Activated CD4-positive, alpha-beta T cell treated with anti-CD3 and anti-CD28 coated beads, Interleukin-2, amount 10 ng/mL, durations not matched to agents 24 days and 14 days (primary cell): Measurements from ENCODE around the gene ZNF862. TPM values are rescaled to one million over a fixed set of nuclear protein-coding genes. Genes with fewer than 3 reads are reported as not detected.

Experiments
- DNase-seq: peaks from one replicate; pipeline ENCODE4 v3.0.0; 2022
- H3K27ac Mint-ChIP-seq: one replicate; pipeline ENCODE4 v1.8.0; 2022; ENCODE audit warnings: mild to moderate bottlenecking, mixed read lengths
- H3K27me3 Mint-ChIP-seq: one replicate; pipeline ENCODE4 v1.8.0; 2022; ENCODE audit warnings: mixed read lengths
- H3K36me3 Mint-ChIP-seq: one replicate; pipeline ENCODE4 v1.8.0; 2022; ENCODE audit warnings: low read depth, mild to moderate bottlenecking, mixed read lengths
- H3K4me1 Mint-ChIP-seq: one replicate; pipeline ENCODE4 v1.8.0; 2021; ENCODE audit warnings: mixed read lengths
- H3K4me3 Mint-ChIP-seq: one replicate; pipeline ENCODE4 v1.8.0; 2022; ENCODE audit warnings: mild to moderate bottlenecking, moderate library complexity, mixed read lengths
- H3K9me3 Mint-ChIP-seq: one replicate; pipeline ENCODE4 v1.8.0; 2021; ENCODE audit warnings: mixed read lengths
- intact Hi-C: fragments of 100-400 bp; cut with micrococcal nuclease; formaldehyde crosslinking; loops from one replicate; pipeline ENCODE4 v1.15.1; 2023
- total RNA-seq: library from RNA; stranded (reverse); gene quantifications from 2 replicates; pipeline ENCODE4 v1.2.3, GENCODE V29; 2022

ZNF862 gene
- total RNA-seq, 1 donor from 2014 or later, result 16.6 TPM

DNA sequence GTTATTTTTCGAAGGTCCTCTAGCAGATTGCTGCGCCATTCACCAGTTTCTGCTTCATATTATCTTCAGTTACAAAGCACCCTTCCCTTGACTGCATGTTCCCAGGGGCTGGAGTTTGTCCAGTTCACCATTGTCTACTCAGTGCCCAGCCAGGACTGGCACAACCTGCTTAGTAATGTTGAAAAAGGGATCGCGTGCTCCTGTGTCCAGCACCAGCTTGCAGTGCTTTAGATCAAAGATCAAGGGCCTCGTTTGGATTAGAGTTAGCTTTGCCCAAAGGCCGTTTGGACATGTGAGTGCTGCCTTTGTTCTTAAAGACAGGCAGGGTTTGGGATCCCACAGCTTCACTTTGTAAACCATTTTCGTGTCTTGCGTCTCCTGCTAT, 36.5 kb downstream of the ZNF862 start:
- peak overlapping the region; percentile 90 for H3K4me3 Mint-ChIP-seq
- no peaks in the 10 kb centered on the region for H3K27me3 Mint-ChIP-seq
- peak; percentile 60 for DNase-seq
- H3K9me3 Mint-ChIP-seq, result no peaks in the 10 kb centered on the region
- peaks cover 60% of the 10 kb centered on the region for H3K4me1 Mint-ChIP-seq
- intact Hi-C loops, result loop anchor here (5.0 to 10.0 kb wide), 3 partner anchors 250 to 630 kb away; partner anchors contain the start of gene REPIN1
- H3K27ac Mint-ChIP-seq, result peak overlapping the region; percentile 51
- H3K36me3 Mint-ChIP-seq, result peaks cover 13% of the 10 kb centered on the region

DNA sequence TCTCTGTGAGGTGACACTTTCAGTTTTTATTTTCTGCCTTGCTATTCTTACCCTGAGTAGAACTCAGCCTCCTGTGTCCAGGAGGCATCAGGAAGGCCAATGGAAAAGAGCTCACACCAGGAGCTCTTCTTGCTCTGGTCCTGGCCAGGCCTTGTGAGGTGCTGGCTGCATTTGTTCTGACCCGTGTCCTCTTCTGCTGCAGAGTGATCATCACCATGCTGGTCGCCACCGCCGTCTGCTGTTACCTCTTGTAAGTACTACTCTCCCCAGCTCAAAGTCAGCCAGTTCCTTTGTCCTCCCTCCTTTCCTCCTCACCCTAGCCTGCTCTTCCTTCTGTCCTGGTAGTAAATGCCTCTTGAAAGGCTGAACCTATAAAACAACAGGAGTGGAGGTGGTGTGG, 37.2 kb downstream of the ZNF862 start:
- Mint-ChIP-seq H3K27me3 (no peaks in the 10 kb centered on the region), H3K4me3 (peak overlapping the region; percentile 90), H3K27ac (no peak overlapping the region), H3K9me3 (no peaks in the 10 kb centered on the region), H3K36me3 (peaks cover 12% of the 10 kb centered on the region), H3K4me1 (peaks cover 53% of the 10 kb centered on the region)
- DNase-seq, result peak; percentile 57
- intact Hi-C loops, result loop anchor here (10.0 kb wide), 2 partner anchors 251 to 631 kb away; no protein-coding TSS in a partner anchor

DNA sequence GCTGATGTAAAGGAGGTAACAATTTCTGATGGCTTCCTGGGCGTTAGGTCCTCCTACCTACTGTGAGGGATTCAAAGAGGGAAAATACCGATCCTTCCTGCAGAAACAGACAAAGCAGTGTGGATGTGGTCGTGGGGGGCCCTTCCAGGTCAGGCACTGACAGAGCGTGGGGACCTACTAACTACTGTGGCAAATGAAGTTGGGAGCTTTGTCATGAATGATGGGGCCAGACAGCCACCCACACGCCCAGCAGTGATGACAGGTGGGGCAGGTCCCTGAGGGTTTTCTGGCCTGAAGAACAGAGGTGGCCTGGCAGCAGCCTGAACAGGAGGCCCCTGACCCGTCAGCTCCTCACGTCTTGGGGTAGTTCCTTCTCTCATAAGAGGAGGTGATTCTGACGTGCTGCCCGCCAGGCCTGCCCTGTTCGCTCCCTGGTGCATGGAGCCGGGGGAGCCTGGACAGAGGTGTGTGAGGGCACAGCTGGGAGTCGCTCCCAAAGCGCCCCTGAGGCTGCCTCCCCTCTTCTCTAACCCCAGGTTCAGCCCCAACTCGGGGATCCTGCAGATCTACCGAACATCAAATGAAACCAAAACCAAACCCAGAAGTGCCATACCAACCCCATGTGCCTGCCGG, 39.8 kb downstream of the ZNF862 start:
- no peaks in the 10 kb centered on the region for H3K9me3 Mint-ChIP-seq
- peaks cover 8% of the 10 kb centered on the region for H3K36me3 Mint-ChIP-seq
- peaks cover 32% of the 10 kb centered on the region for H3K4me1 Mint-ChIP-seq
- DNase-seq, result no peak
- intact Hi-C loops, result loop anchor here (10.0 kb wide), 2 partner anchors 253 to 633 kb away; no protein-coding TSS in a partner anchor
- H3K27ac Mint-ChIP-seq, result no peak overlapping the region
- H3K27me3 Mint-ChIP-seq, result no peaks in the 10 kb centered on the region
- no peak overlapping the region for H3K4me3 Mint-ChIP-seq

DNA sequence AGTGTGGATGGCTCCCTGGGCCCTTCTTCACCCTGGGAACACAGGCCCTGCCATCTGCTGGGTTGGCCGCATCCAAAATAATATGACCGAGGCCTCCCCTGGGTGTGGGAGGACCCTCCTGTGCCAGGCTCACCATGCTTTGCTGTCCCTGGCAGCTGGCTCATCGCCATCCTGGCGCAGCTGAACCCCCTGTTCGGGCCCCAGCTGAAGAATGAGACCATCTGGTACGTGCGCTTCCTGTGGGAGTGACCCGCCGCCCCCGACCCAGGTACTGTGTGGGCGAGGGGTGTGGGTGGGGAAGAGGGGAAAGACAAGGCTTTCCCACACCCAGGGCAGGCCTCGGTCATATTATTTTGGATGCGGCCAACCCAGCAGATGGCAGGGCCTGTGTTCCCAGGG, 40.3 kb downstream of the ZNF862 start:
- Mint-ChIP-seq H3K4me1 (peaks cover 35% of the 10 kb centered on the region), H3K4me3 (no peak overlapping the region), H3K9me3 (no peaks in the 10 kb centered on the region), H3K27ac (no peak overlapping the region), H3K36me3 (peaks cover 8% of the 10 kb centered on the region), H3K27me3 (no peaks in the 10 kb centered on the region)
- intact Hi-C loops, result loop anchor here (10.0 kb wide), 2 partner anchors 254 to 634 kb away; no protein-coding TSS in a partner anchor
- DNase-seq, result no peak

DNA sequence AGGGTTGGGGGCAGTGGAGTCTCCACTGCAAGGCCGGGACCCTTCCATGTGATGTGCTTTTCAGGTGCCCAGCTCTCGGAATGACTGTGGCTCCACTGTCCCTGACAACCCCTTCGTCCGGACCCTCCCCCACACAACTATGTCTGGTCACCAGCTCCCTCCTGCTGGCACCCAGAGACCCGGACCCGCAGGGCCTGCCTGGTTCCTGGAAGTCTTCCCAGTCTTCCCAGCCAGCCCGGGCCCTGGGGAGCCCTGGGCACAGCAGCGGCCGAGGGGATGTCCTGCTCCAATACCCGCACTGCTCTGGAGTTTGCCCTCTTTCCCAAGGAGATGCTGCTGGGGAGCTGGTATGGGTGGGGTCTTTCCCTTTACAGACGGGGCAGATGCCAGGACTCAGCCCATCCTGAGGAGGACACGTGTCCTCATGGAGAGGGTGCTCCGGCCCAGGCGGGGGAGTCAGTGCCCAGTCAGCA, 41.1 kb downstream of the ZNF862 start:
- intact Hi-C loops, result loop anchor here (10.0 kb wide), 2 partner anchors 255 to 635 kb away; no protein-coding TSS in a partner anchor
- no peaks in the 10 kb centered on the region for H3K27me3 Mint-ChIP-seq

DNA sequence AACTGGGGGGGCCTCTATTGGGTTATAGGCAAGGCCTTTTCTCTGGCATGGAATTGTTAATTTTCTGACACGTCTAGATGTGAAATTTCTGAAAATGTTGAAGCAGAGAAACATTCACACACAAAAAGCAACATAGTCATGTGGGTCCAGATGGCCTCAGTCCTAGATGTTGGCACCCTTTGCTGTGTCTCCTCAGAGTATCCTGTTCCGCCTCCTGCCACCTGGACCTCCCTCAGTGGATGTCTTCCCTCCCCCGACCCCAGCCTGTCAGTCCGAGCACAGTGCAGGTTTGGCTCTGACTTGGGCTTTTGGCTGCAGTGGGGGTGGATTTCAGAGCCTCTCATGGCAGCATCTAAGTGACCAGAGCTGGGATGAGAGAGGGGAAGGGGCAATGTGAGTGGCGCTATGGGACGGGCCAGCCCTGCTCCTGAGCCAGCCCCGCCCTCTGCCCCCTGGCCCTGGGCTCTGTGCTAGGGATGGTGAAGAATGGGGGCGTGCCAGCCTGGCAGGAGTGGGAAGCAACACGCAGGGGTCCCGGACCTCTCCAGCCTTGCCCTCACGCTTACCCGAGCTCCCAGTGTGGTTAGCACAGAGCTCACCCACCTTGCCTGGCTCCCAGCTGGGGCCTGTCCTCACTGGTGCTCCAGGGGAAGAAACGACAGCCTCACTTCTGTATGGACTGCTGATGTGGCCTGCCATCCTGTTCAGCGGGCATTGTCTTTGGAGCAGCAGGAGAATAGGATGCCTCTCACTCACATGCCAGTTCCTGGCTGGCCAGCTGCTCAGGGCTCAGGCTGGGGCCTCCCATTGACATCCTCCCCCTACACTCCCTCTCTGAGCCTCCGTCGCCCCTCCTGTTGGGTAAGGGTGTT, 41.8 kb downstream of the ZNF862 start:
- intact Hi-C loops, result loop anchor here (10.0 kb wide), 3 partner anchors 165 to 635 kb away; no protein-coding TSS in a partner anchor

More for the DNA sequence above, 41.1 kb downstream of the ZNF862 start:
- H3K4me1 Mint-ChIP-seq, result peaks cover 35% of the 10 kb centered on the region
- no peak overlapping the region for H3K4me3 Mint-ChIP-seq
- H3K9me3 Mint-ChIP-seq, result no peaks in the 10 kb centered on the region
- peaks cover 8% of the 10 kb centered on the region for H3K36me3 Mint-ChIP-seq
- no peak for DNase-seq
- no peak overlapping the region for H3K27ac Mint-ChIP-seq

DNA sequence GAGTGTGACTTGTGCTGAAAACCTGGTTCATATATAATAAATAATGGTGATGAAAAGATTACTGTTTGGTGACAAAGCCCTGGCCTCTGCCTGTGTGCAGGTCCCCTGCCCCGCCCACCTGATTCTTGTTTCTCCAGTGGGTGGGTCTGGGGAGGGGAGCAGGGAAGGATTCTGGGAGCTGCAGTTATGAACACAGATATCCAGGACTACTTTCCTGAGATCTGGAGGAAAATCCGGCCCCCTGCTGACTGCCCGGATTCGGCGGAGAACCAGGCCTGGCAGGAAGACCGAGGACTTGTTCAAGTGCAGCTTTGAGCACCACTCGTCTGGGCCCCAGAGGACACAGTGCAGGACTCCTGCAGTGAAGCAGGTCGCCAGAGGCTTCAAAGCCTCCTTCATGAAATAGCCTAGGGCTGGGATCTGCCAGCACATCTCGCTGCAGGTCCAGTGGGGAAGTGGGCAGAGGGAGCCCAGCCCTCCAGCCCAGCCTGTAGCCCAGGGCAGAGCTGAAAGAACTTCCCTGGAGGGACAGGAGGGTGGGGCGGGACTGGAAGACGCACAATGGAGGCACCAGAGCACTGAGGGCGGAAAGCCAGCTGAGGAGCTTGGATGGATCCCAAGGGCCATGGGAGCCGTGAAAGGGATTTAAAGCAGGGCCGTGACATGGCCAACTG, 42.6 kb downstream of the ZNF862 start:
- Mint-ChIP-seq H3K36me3 (peaks cover 5% of the 10 kb centered on the region), H3K27ac (no peak overlapping the region), H3K4me1 (peaks cover 21% of the 10 kb centered on the region), H3K9me3 (no peaks in the 10 kb centered on the region), H3K4me3 (no peak overlapping the region), H3K27me3 (no peaks in the 10 kb centered on the region)
- no peak for DNase-seq
- intact Hi-C loops, result loop anchor here (10.0 kb wide), 1 partner anchor 164 kb away; no protein-coding TSS in a partner anchor

More for the DNA sequence above, 41.8 kb downstream of the ZNF862 start:
- Mint-ChIP-seq H3K27me3 (no peaks in the 10 kb centered on the region), H3K4me1 (peaks cover 28% of the 10 kb centered on the region), H3K36me3 (peaks cover 8% of the 10 kb centered on the region), H3K27ac (no peak overlapping the region), H3K9me3 (no peaks in the 10 kb centered on the region), H3K4me3 (no peak overlapping the region)
- DNase-seq, result no peak

DNA sequence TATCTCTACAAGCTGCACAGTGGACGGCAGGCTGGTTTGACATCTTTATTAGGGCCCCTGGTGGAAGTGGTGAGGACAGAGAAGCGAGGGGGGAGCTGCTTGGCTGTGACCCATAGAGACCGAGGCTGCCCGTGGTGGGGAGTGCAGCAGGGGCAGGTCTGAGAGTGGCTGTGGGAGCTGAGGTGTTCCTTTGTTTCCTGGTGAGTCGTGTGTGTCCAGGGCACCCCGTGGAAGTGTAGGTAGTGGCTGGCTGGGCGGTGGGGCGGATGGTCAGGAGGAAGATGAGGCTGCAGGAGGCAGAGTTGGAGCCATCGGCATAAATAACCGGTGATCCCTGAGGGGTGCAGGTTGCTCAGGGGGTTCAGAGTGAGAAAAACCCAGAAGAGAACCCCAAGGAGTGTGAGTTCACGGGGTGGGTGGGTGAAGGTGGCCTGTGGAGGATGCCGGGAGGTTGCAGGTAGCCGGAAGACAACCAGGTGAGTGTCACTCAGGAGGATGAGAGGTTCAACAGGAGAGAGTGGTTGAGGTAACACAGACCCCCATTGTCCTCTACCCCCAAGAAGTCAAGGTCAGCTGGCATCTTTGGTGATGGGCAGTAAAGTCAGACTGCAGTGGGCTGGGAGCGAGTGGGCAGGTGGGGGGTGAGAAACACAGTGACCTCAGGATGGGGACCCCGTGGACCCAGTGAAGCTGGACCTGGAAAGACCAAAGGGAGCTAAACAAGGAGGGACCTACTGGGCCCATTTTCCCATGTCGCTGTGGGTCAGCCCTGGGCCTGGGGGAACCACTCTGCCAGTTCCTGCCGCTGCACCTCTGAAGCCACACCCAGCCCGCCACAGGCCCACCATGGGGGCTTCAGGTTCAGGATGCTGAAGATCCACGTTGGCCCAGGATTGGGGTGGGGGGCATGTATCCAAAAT, 43.4 kb downstream of the ZNF862 start:
- Mint-ChIP-seq H3K27me3 (no peaks in the 10 kb centered on the region), H3K4me1 (peaks cover 18% of the 10 kb centered on the region), H3K36me3 (peaks cover 4% of the 10 kb centered on the region), H3K9me3 (no peaks in the 10 kb centered on the region), H3K27ac (no peak overlapping the region), H3K4me3 (no peak overlapping the region)
- DNase-seq, result no peak
- intact Hi-C loops, result loop anchor here (2.0 to 10.0 kb wide), 2 partner anchors 163 to 395 kb away; no protein-coding TSS in a partner anchor

DNA sequence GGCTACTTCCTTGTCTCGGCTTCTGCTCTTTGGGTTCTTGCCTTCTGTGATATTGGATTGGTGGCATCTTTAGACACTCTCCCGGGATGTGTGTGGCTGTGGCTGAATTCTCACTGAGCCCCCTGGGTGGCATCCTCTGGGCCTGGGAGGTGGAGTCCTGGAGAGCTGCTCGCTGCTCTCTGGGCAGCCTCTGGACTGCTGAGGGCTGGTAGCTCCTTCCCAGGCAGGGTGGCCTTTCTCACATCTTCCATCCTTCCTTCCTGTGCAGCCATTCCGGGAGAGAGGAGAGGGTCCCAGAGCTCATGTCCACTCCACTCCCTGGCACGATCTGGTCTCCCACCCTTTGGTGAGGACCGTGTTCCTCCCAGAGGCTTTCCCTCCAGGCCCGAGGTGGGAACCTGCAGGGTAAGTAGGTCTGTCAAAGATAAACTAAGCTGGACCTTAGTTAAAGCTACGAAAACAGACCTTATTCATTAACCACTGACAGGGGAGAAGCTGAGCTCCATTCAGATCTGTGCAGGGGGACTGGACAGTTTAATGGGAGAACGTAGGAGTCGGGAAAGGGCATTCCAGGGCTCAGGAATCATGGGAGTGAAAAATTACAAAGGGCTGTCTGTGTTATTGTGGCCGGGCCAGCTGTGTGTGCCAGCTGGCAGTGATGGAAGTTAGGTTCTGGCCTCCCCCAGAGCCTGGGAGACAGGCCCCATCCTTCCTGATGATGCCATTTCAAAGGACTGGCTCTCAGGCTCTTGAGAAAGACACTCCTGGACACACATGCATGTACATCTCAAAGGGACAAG, 44.3 kb downstream of the ZNF862 start:
- no peak for DNase-seq
- peaks cover 17% of the 10 kb centered on the region for H3K4me1 Mint-ChIP-seq
- H3K36me3 Mint-ChIP-seq, result peaks cover 3% of the 10 kb centered on the region
- intact Hi-C loops, result loop anchor here (2.0 to 10.0 kb wide), 2 partner anchors 162 to 394 kb away; no protein-coding TSS in a partner anchor
- no peaks in the 10 kb centered on the region for H3K27me3 Mint-ChIP-seq
- no peak overlapping the region for H3K27ac Mint-ChIP-seq
- H3K4me3 Mint-ChIP-seq, result no peak overlapping the region
- H3K9me3 Mint-ChIP-seq, result no peaks in the 10 kb centered on the region

DNA sequence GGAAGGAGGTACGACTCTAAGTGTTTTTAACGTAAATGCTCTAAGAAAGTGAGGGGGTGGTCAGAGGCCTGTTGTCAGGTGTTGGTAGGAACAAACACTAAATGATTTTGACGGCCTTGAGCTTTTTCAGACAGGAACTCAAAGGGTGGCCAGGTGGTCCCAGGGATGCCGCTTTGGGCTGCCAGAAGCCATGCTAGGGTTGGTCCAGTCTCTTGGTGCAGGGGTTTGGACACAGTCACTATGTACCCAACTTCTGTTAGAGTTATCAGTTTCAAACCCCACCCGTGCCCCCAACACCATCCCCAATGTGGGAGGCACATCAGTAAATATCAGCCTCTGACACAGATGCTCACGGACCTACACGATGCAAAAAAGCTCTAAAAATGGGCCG, 44.9 kb downstream of the ZNF862 start:
- no peaks in the 10 kb centered on the region for H3K9me3 Mint-ChIP-seq
- no peak for DNase-seq
- H3K4me1 Mint-ChIP-seq, result peaks cover 11% of the 10 kb centered on the region
- H3K27ac Mint-ChIP-seq, result no peak overlapping the region
- H3K27me3 Mint-ChIP-seq, result no peaks in the 10 kb centered on the region
- no peak overlapping the region for H3K4me3 Mint-ChIP-seq
- intact Hi-C loops, result loop anchor here (2.0 to 10.0 kb wide), 2 partner anchors 162 to 394 kb away; no protein-coding TSS in a partner anchor
- peaks cover 2% of the 10 kb centered on the region for H3K36me3 Mint-ChIP-seq

DNA sequence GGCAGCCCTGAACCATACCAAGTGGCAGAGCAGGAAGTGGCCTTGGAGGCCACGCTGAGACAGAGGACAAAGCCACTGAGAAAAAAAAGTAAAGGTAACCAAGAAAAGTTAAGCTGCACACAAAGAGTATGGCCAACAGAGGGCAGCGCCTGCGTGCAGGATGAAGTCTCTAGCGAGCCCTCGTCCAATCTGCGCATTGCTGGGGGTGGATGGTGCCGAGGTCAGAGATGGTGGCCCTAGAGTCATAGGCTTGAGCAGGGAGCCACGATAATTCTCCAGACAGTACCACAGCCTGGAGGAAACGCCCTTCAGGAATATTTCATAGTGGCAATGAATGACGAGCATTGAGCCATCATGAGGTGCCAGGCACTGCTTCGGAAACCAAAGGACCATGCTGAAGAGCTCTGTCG, 45.3 kb downstream of the ZNF862 start:
- DNase-seq, result peak; percentile 89
- H3K36me3 Mint-ChIP-seq, result peaks cover 2% of the 10 kb centered on the region
- no peaks in the 10 kb centered on the region for H3K9me3 Mint-ChIP-seq
- peaks cover 9% of the 10 kb centered on the region for H3K4me1 Mint-ChIP-seq
- no peak overlapping the region for H3K4me3 Mint-ChIP-seq
- H3K27ac Mint-ChIP-seq, result no peak overlapping the region
- no peaks in the 10 kb centered on the region for H3K27me3 Mint-ChIP-seq
- intact Hi-C loops, result loop anchor here (2.0 to 10.0 kb wide), 2 partner anchors 161 to 393 kb away; no protein-coding TSS in a partner anchor

DNA sequence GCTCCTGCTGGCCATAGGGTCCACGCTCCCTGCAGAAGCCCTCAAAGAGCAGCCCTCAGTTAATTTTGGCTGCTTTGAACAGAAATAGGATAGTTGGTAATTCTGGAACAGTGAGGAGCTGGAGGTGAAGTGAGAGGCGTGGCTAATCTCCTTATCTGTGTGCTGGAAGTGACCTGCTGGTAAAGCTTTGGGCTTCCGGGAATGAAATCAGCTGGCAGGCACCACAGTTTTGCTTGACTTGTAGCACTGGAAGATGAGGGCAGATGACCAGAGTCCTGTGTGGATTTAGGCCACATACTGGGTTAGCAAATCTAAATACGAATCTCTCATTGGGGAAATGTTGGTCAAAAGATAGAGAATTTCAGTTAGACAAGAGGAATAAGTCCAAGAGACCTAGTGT, 45.8 kb downstream of the ZNF862 start:
- Mint-ChIP-seq H3K4me1 (peaks cover 7% of the 10 kb centered on the region), H3K4me3 (no peak overlapping the region), H3K27me3 (no peaks in the 10 kb centered on the region), H3K36me3 (peaks cover 2% of the 10 kb centered on the region), H3K27ac (no peak overlapping the region), H3K9me3 (no peaks in the 10 kb centered on the region)
- intact Hi-C loops, result loop anchor here (10.0 kb wide), 1 partner anchor 161 kb away; no protein-coding TSS in a partner anchor
- no peak for DNase-seq
